AG09309 (cell line): ENCODE data around the gene TRAIP.

Experiments
- DNase-seq: peaks from one replicate; pipeline ENCODE4 v3.0.0-alpha.2; 2010; ENCODE audit warnings: low read depth
- H3K4me3 ChIP-seq: 2 replicates; pipeline ENCODE4 v1.5.1; 2011; ENCODE audit warnings: mild to moderate bottlenecking, low read depth, low read length, moderate library complexity; ENCODE audit not compliant: control insufficient read depth
- TF ChIP-seq, protein P1 (sequence below): IDR thresholded peaks from 2 replicates; pipeline ENCODE4 v1.5.1; 2011; ENCODE audit warnings: mild to moderate bottlenecking, low read depth, low read length, inconsistent platforms; ENCODE audit not compliant: insufficient read depth, control insufficient read depth; ENCODE audit errors: missing control alignments

Gene TRAIP

DNA sequence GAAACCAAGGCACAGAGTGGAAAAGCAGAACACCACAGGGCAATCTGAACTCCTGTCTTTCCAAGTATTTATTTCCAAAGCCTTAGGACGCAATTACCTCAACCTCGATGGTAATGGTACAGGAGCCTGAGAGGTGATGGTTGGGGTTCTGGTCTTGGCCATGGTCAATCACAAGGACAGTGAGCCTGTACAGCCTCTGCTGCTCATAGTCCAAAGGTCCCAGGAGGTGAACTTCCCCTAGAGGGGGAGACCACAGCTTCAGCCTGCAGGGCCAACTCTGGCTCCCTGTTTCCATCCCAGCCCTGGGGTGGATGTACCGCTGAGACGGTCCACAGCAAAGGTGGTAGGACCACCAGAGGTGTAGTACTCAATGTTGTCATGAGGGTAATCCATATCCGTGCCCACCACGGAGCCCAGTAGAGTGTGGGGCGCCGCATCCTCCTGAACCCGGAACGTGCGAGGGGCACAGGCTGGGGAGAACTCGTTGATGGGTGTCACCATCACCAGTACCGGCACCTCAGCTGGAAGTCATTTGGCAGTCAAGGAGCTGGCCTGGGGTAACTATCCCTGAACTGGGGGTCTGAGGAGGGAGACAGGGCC is 62.8 kb downstream of the TRAIP start:
- TF ChIP-seq, protein P1, sequence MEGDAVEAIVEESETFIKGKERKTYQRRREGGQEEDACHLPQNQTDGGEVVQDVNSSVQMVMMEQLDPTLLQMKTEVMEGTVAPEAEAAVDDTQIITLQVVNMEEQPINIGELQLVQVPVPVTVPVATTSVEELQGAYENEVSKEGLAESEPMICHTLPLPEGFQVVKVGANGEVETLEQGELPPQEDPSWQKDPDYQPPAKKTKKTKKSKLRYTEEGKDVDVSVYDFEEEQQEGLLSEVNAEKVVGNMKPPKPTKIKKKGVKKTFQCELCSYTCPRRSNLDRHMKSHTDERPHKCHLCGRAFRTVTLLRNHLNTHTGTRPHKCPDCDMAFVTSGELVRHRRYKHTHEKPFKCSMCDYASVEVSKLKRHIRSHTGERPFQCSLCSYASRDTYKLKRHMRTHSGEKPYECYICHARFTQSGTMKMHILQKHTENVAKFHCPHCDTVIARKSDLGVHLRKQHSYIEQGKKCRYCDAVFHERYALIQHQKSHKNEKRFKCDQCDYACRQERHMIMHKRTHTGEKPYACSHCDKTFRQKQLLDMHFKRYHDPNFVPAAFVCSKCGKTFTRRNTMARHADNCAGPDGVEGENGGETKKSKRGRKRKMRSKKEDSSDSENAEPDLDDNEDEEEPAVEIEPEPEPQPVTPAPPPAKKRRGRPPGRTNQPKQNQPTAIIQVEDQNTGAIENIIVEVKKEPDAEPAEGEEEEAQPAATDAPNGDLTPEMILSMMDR = no peak
- no peak for DNase-seq
- H3K4me3 ChIP-seq = no peak overlapping the region

DNA sequence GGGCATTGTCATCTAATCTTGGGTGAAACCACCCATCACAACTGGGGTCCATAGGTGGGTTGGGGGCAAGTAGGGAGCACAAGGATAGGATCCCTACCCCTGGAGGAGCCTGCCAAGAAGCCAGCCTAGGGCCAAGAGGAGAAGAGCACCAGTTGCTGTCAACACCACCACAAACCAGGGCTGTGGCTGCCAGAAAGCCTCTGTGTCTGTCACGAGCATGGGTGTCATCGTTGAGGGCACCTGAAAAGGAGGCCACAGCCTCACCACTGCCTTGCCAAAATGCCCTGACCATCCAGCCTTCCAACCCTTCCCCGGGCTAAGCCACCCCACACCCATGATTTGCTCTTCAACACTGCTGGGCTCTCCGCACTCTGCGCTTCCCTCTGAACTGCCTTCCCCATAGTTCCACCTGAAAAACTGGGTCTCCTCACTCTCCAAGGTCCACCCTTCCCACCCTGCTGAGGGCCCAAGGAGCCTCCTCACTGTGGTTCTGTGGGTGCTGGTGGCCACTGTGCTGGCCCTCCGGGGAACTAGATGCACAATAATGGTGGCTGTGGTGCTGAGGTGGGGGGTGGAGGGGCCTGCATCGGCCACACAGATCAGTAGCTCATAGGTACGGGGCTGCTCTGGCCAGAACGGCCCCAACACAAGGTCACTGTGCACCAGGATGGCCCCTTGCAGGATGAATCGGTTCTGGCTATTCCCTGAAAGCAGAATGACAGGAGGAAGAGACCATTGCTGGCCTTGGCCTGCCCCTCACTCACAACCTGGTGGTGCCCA is 63.8 kb downstream of the TRAIP start:
- TF ChIP-seq, protein P1 = no peak
- H3K4me3 ChIP-seq = no peak overlapping the region

DNA sequence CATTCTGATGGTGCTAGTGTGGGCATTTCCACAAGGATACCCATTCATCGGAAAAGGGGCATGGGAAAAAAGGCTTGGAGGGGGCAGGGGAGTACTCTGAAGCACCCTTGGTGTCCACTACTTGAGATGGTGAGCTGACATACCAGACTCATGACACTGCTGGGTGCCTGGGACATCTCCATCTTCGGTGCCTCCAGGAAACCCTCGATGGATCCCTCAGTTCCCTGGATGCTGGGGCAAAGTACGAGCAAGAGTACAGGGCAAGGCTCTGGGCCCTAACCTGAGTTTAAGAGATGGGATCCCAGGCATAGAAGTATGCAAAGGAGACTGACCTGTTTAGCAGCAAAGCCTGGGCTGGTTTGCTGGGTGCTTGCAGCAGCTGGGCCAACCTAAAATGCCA is 64.8 kb downstream of the TRAIP start:
- DNase-seq = no peak
- TF ChIP-seq, protein P1 = no peak
- H3K4me3 ChIP-seq = no peak overlapping the region

More for the DNA sequence above, 63.8 kb downstream of the TRAIP start:
- no peak for DNase-seq

DNA sequence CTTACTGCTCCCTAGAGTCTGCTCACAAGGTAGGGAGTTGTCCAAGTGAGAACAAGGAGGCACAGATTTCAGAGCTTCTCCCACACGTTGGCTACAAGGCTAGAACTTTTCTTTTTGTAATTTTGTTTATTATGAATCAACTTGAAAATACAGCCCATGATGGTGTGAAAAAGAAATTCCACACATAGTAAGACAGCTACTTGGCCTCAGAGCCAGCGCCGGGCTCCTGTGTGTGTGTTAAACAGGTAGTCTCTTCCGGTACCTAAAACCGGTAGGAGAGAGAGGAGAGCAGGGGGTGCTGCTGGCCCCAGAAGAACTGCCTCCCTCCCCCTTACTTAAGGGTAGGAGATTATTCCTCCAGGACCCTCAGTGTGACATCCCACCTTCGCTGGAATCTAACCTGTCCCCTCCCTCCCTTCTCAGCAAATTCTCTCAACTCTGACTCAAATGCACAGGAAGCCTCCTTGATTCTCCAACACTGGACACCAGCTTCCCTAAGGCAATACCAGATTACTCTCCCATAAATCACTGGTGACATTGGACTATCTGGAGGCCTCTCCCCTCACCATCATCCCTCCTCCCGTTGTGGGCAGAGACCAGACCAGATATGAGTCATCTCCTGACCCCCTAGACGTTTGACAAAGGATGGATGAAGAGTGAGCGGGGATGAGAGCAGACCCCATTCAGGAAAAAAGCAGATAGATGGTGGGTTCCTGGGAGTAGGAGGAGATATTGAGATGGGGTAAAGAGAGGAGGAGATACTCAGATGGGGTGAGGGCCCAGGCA is 65.5 kb downstream of the TRAIP start:
- TF ChIP-seq, protein P1 = no peak
- DNase-seq = no peak
- H3K4me3 ChIP-seq = no peak overlapping the region

DNA sequence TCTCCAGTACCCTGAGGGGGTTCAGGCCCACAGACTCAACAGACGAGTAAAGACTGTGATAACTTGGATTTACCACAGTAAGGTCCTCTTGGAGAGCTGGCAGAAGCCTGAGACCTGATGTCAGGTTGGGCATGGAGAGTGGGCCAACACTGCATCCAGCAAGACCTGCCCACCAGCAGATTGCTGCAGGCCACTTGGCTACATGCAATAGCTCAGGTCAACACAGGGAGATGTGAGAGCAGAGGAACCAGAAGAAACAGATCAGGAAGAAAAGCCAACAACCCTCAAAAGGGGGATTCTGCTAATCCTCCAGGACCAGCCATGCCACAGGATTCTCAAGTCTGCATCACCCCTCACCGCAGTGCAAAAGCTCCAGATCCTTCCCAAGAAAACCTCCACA is 68.3 kb downstream of the TRAIP start:
- DNase-seq = no peak
- TF ChIP-seq, protein P1 = no peak
- H3K4me3 ChIP-seq = no peak overlapping the region

DNA sequence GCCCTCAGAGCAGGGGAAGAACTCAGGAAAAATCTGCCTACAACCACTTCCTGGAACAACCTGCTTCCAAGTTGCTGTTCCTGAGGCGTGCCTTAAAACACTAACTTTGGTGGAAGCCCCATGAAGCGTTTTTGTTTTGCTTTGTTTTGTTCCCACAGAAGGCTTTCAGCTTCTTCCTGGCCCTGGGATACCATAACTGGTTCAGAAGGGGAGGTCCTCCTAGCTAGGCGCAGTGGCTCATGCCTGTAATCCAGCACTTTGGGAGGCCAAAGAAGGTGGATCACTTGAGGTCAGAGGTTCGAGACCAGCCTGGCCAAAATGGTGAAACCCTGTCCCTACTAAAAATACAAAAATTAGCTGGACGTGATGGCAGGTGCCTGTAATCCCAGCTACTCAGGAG is 68.8 kb downstream of the TRAIP start:
- no peak for DNase-seq
- no peak overlapping the region for H3K4me3 ChIP-seq
- TF ChIP-seq, protein P1 = no peak
